HG02840 (cell line): ENCODE data around the gene MRPL39.
A peak's percentile ranks its signal among the peaks of the same experiment; 100 is the strongest.

Experiments
- ATAC-seq: cut with Tn5 transposase; IDR thresholded peaks from one replicate; pipeline ENCODE4 v1.9.1; 2021; ENCODE audit warnings: mild to moderate bottlenecking, moderate library complexity, moderate number of reproducible peaks; ENCODE audit not compliant: unreplicated experiment, low FRiP score

MRPL39 gene

GRCh38 chr21:25569711-25570110 is 37.6 kb downstream of the MRPL39 start:
- no peak for ATAC-seq

- no peak for ATAC-seq
Measured at GRCh38 chr21:25569084-25569483, 38.2 kb downstream of the MRPL39 start.

- no peak for ATAC-seq
Measured at GRCh38 chr21:25568246-25568645, 39.0 kb downstream of the MRPL39 start.

- no peak for ATAC-seq
Measured at GRCh38 chr21:25567472-25567871, 39.8 kb downstream of the MRPL39 start.

- ATAC-seq: no peak
Measured at GRCh38 chr21:25566645-25567044, 40.6 kb downstream of the MRPL39 start.

- ATAC-seq: no peak
Measured at GRCh38 chr21:25565272-25566211, 41.7 kb downstream of the MRPL39 start.

GRCh38 chr21:25564349-25564948 is 42.8 kb downstream of the MRPL39 start:
- no peak for ATAC-seq

GRCh38 chr21:25563361-25564116 is 43.7 kb downstream of the MRPL39 start:
- ATAC-seq: no peak

GRCh38 chr21:25562660-25563059 is 44.6 kb downstream of the MRPL39 start:
- no peak for ATAC-seq

GRCh38 chr21:25561668-25562641 is 45.3 kb downstream of the MRPL39 start:
- ATAC-seq: peak; percentile 49

- ATAC-seq: no peak
Measured at GRCh38 chr21:25560891-25561290, 46.4 kb downstream of the MRPL39 start.

- ATAC-seq: no peak
Measured at GRCh38 chr21:25560271-25560685, 47.0 kb downstream of the MRPL39 start.

GRCh38 chr21:25559746-25560145 is 47.5 kb downstream of the MRPL39 start:
- ATAC-seq: no peak

- ATAC-seq: no peak
Measured at GRCh38 chr21:25558123-25558522, 49.2 kb downstream of the MRPL39 start.

GRCh38 chr21:25557180-25557579 is 50.1 kb downstream of the MRPL39 start:
- no peak for ATAC-seq

GRCh38 chr21:25556091-25556490 is 51.2 kb downstream of the MRPL39 start:
- no peak for ATAC-seq

GRCh38 chr21:25555492-25555891 is 51.8 kb downstream of the MRPL39 start:
- ATAC-seq: no peak

- ATAC-seq: no peak
Measured at GRCh38 chr21:25552856-25553255, 54.4 kb downstream of the MRPL39 start.

- ATAC-seq: no peak
Measured at GRCh38 chr21:25551569-25551968, 55.7 kb downstream of the MRPL39 start.
